A673 (cell line): ENCODE data around the gene PRICKLE1. TPM values are rescaled to one million over a fixed set of nuclear protein-coding genes. Genes with fewer than 3 reads are reported as not detected.

Experiments used
- Bru-seq: library from RNA; stranded (reverse); fragments of 400-500 nt; gene quantifications from one replicate; lab custom pipeline; 2021; lab: Mats Ljungman, UMichigan
- BruChase-seq, 2 experiments: library from RNA; stranded (reverse); fragments of 400-500 nt; gene quantifications; one replicate each; lab custom pipeline; 2021; lab: Mats Ljungman, UMichigan
- BruUV-seq: library from RNA; stranded (reverse); fragments of 400-500 nt; replicated peaks from 2 replicates; lab custom pipeline; 2021; lab: Mats Ljungman, UMichigan
- CTCF ChIA-PET: fragments of 300-600 bp; sonication (Branson Sonifier 250); formaldehyde crosslinking; loops from one replicate; lab custom pipeline; 2022; ENCODE audit warnings: antibody characterized with exemption; lab: Charles Lee
- POLR2A ChIA-PET: fragments of 300-600 bp; sonication (Branson Sonifier 250); formaldehyde crosslinking; loops from one replicate; lab custom pipeline; 2022; ENCODE audit warnings: antibody characterized with exemption; ENCODE audit not compliant: low non-redundant PET; lab: Charles Lee
- DNase-seq: peaks from one replicate; pipeline ENCODE4 v3.0.0-alpha.2; 2015; ENCODE audit warnings: low spot score
- H3K27ac ChIP-seq: fragments of 200-600 bp; sonication (generic); 2 replicates; pipeline ENCODE4 v1.5.1; 2016; ENCODE audit warnings: mixed run types, low read depth, mild to moderate bottlenecking, mixed read lengths, antibody characterized with exemption, low read length; ENCODE audit not compliant: poor library complexity, severe bottlenecking
- H3K27me3 ChIP-seq: fragments of 200-600 bp; sonication (generic); replicated peaks from 2 replicates; pipeline ENCODE4 v1.6.1; 2017; ENCODE audit warnings: mixed run types, low read depth, mild to moderate bottlenecking, mixed read lengths, antibody characterized with exemption, low read length; ENCODE audit not compliant: insufficient read depth, poor library complexity
- H3K36me3 ChIP-seq: fragments of 200-600 bp; sonication (generic); 2 replicates; pipeline ENCODE4 v1.6.1; 2016; ENCODE audit warnings: mixed run types, mild to moderate bottlenecking, mixed read lengths, antibody characterized with exemption, low read length; ENCODE audit not compliant: insufficient read depth, poor library complexity, severe bottlenecking
- H3K4me1 ChIP-seq: fragments of 200-600 bp; sonication (generic); 2 replicates; pipeline ENCODE4 v1.6.1; 2017; ENCODE audit warnings: mixed run types, mild to moderate bottlenecking, mixed read lengths, antibody characterized with exemption, low read length; ENCODE audit not compliant: insufficient read depth, poor library complexity, severe bottlenecking
- H3K4me3 ChIP-seq: fragments of 200-600 bp; sonication (generic); 2 replicates; pipeline ENCODE4 v1.5.1; 2016; ENCODE audit warnings: low read depth, mixed run types, mild to moderate bottlenecking, mixed read lengths, low read length; ENCODE audit not compliant: poor library complexity, severe bottlenecking
- H3K9me3 ChIP-seq: fragments of 200-600 bp; sonication (generic); 2 replicates; pipeline ENCODE4 v1.6.1; 2016; ENCODE audit warnings: mixed run types, low read depth, mild to moderate bottlenecking, mixed read lengths, antibody characterized with exemption, low read length; ENCODE audit not compliant: poor library complexity, severe bottlenecking
- EZH2 ChIP-seq: fragments of 200-600 bp; sonication (generic); IDR thresholded peaks from 2 replicates; pipeline ENCODE4 v1.6.1; 2017; ENCODE audit warnings: borderline replicate concordance, low read depth, mild to moderate bottlenecking, mixed read lengths, antibody characterized with exemption, low read length; ENCODE audit not compliant: poor library complexity, severe bottlenecking
- intact Hi-C: fragments of 100-400 bp; cut with micrococcal nuclease; formaldehyde crosslinking; loops from one replicate; pipeline ENCODE4 v1.10.0; 2022; ENCODE audit not compliant: unreplicated experiment
- long read RNA-seq: library from polyadenylated mRNA; stranded (forward); transcript quantifications from one replicate; pipeline ENCODE4 v2.0.0, GENCODE V29; 2022
- total RNA-seq: library from RNA; stranded (reverse); gene quantifications from 2 replicates; pipeline ENCODE4 v1.2.3, GENCODE V29; 2021
- TF ChIP-seq, protein P1 (sequence below): fragments of 300-800, 200-600 bp; sonication (generic); conservative IDR thresholded peaks from 2 replicates; pipeline ENCODE4 v1.5.1; 2017; ENCODE audit warnings: low read depth, mild to moderate bottlenecking, antibody characterized with exemption, low read length, moderate library complexity, mixed read lengths

Gene PRICKLE1
- total RNA-seq (0.70 and 1.1 TPM in 2 replicates), Bru-seq, nascent RNA (percentile 31 among the genes with signal in this experiment), BruChase-seq, experiment 1, labeled RNA remaining after a 2-hour chase (percentile 29 among the genes with signal in this experiment), BruChase-seq, experiment 2, labeled RNA remaining after a 6-hour chase (percentile 29 among the genes with signal in this experiment)
- long read RNA-seq = 0 reads

DNA sequence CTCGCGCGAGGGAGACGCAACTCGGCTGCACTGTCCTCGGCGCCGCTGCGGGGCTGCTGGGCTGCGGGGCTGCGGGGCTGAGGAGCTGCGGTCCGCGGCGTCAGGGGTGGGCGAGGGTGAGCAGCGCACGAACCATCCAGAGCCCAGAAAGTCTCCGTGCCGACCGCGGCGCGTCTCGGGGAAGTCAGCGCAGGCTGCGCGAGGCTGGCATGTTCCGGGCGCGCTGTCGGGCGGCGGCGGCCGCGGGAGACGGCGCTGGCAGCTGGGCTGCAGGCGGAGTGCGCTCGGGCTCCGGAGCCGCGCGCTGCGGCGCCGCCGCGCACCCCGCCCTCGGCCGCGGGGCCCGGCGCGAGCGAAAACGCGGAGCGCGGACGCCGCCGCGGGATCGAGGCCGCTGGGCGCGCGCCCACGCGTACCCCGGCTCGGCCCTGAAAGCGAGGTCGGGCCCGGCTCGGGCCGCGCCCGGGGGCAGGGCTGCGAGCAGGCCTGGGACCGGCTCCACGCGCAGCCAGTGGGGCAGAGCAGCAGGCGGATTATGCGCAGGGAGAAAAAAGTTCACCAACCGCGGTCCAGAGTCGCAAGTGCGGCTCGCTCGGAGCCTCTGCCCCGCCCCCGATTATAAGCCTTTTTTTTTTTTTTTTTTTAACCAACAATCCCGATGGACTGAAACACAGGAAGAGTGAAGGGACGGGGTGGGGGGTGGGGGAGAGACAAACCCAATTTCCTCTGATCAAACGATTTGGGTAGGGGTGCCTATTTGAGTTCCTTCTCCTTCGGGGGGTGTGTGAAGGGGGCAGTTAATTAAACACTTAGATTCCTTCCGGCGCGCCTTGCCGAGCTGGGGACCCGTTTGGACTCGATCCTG lies at the start of gene PRICKLE1:
Gene PRICKLE1 (minus strand): TSS at position 282 of the 865 bp plus-strand sequence. CDS start 117,230 bp downstream, outside the sequence.
- ChIA-PET CTCF (no interaction called here), POLR2A (no interaction called here)
- H3K9me3 ChIP-seq = no peaks in the 10 kb centered on the region
- TF ChIP-seq, protein P1, sequence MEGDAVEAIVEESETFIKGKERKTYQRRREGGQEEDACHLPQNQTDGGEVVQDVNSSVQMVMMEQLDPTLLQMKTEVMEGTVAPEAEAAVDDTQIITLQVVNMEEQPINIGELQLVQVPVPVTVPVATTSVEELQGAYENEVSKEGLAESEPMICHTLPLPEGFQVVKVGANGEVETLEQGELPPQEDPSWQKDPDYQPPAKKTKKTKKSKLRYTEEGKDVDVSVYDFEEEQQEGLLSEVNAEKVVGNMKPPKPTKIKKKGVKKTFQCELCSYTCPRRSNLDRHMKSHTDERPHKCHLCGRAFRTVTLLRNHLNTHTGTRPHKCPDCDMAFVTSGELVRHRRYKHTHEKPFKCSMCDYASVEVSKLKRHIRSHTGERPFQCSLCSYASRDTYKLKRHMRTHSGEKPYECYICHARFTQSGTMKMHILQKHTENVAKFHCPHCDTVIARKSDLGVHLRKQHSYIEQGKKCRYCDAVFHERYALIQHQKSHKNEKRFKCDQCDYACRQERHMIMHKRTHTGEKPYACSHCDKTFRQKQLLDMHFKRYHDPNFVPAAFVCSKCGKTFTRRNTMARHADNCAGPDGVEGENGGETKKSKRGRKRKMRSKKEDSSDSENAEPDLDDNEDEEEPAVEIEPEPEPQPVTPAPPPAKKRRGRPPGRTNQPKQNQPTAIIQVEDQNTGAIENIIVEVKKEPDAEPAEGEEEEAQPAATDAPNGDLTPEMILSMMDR = no peak
- no peak for TF ChIP-seq EZH2
- intact Hi-C loops = loop anchor here (5.0 to 10.0 kb wide), 4 partner anchors 95 to 748 kb away; no protein-coding TSS in a partner anchor
- H3K4me3 ChIP-seq = peak within 1 kb of the TSS; percentile 59
- H3K4me1 ChIP-seq = peaks cover 26% of the 10 kb centered on the region
- no peaks in the 10 kb centered on the region for H3K36me3 ChIP-seq
- peaks cover 26% of the 10 kb centered on the region for H3K27me3 ChIP-seq
- DNase-seq = peak; percentile 67
- no peak within 1 kb of the TSS for H3K27ac ChIP-seq
- no TSS peak for BruUV-seq

- TF ChIP-seq, protein P1 = no peak
- no peak for TF ChIP-seq EZH2
- POLR2A ChIA-PET = no interaction called here
Observed at GRCh38 chr12:42638697-42639096, 49.2 kb upstream of the PRICKLE1 start.

DNA sequence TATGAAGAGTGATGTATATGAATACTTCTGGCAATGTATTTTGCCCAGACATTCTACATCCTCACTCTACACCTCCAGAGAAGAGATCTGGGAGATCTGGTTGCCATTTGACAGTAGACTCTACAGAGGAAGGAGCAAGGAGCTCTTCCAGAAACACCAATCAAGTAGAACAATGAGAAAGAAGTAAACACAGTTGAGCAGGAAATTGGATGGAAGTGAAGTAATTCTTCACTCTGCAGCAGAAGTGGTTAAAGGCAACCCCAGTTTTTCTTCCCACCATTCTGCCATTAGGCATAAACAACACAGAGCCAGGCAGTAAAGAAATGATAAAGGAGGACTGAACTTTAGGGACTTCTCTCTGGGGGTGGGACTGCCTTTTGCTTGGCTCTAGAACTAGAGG lies 48.5 kb upstream of the PRICKLE1 start:
- no peaks in the 10 kb centered on the region for H3K36me3 ChIP-seq
- H3K27me3 ChIP-seq = no peaks in the 10 kb centered on the region
- intact Hi-C loops = no loop called here
- no TSS peak for BruUV-seq
- no peak for TF ChIP-seq EZH2
- ChIA-PET POLR2A (no interaction called here), CTCF (no interaction called here)
- no peaks in the 10 kb centered on the region for H3K4me1 ChIP-seq
- H3K9me3 ChIP-seq = no peaks in the 10 kb centered on the region
- DNase-seq = no peak
- no peak overlapping the region for H3K27ac ChIP-seq
- no peak overlapping the region for H3K4me3 ChIP-seq

More at GRCh38 chr12:42638697-42639096, 49.2 kb upstream of the PRICKLE1 start:
- Histone ChIP-seq H3K4me3 (no peak overlapping the region), H3K4me1 (no peaks in the 10 kb centered on the region), H3K27me3 (no peaks in the 10 kb centered on the region), H3K27ac (no peak overlapping the region), H3K36me3 (no peaks in the 10 kb centered on the region), H3K9me3 (no peaks in the 10 kb centered on the region)
- DNase-seq = no peak
- CTCF ChIA-PET = no interaction called here
- BruUV-seq = no TSS peak
- intact Hi-C loops = no loop called here
